Parathyroid adenoma (tissue), 2 donors: ENCODE results near the gene GPR107.

Experiments
- H2AFZ ChIP-seq: fragments of 300-600 bp; sonication (generic); one replicate; pipeline ENCODE4 v1.7.0; 2017; ENCODE audit warnings: antibody characterized with exemption, mild to moderate bottlenecking
- H3K27ac ChIP-seq: fragments of 300-600 bp; sonication (generic); one replicate; pipeline ENCODE4 v1.7.0; 2017
- H3K27me3 ChIP-seq: fragments of 300-600 bp; sonication (generic); one replicate; pipeline ENCODE4 v1.7.0; 2017; ENCODE audit warnings: low read length; ENCODE audit not compliant: control insufficient read depth, insufficient read depth
- H3K36me3 ChIP-seq: fragments of 300-600 bp; sonication (generic); one replicate; pipeline ENCODE4 v1.7.0; 2017; ENCODE audit warnings: low read length; ENCODE audit not compliant: control insufficient read depth, insufficient read depth
- H3K4me1 ChIP-seq: fragments of 300-600 bp; sonication (generic); one replicate; pipeline ENCODE4 v1.7.0; 2017; ENCODE audit warnings: control low read depth
- H3K4me2 ChIP-seq: fragments of 300-600 bp; sonication (generic); one replicate; pipeline ENCODE4 v1.7.0; 2017; ENCODE audit warnings: low read length
- H3K4me3 ChIP-seq: fragments of 300-600 bp; sonication (generic); one replicate; pipeline ENCODE4 v1.7.0; 2017; ENCODE audit warnings: low read depth, low read length
- H3K79me2 ChIP-seq: fragments of 300-600 bp; sonication (generic); one replicate; pipeline ENCODE4 v1.7.0; 2017; ENCODE audit warnings: control low read depth
- H3K9ac ChIP-seq: fragments of 300-600 bp; sonication (generic); one replicate; pipeline ENCODE4 v1.7.0; 2017; ENCODE audit warnings: mild to moderate bottlenecking
- H3K9me3 ChIP-seq: fragments of 300-600 bp; sonication (generic); one replicate; pipeline ENCODE4 v1.7.0; 2017; ENCODE audit warnings: low read length; ENCODE audit not compliant: control insufficient read depth
- TF ChIP-seq, protein P1 (sequence below): fragments of 300-600 bp; sonication (generic); IDR thresholded peaks from one replicate; pipeline ENCODE4 v1.7.0; 2017; ENCODE audit warnings: antibody characterized with exemption, mild to moderate bottlenecking
- donor health status: primary hyperparathyroidism.

The GPR107 gene

DNA sequence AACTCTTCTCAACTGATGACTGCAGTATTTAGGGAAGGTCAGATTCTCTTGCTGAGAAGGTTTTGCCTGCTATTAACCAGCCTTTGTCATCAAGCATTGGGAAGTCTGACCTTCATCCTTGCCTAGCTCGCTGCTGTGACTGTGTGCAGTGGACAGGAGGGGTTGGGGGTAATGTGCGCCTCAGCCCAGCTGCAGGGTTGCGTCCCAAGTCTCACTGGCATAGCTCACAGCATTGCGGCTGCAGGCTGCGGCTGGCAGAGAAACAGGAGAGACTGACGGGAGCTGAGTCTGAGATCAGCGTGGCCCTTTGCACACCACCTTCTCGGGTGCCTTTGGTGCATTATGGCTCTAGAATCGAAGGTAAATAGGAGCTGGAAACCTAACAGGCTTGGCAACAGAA, 62.6 kb downstream of the GPR107 start:
- Histone ChIP-seq H3K9me3 (no peaks in the 10 kb centered on the region), H3K4me2 (no peak overlapping the region), H3K79me2 (no peaks in the 10 kb centered on the region), H3K36me3 (no peaks in the 10 kb centered on the region), H3K4me1 (no peaks in the 10 kb centered on the region), H3K27me3 (no peaks in the 10 kb centered on the region), H2AFZ (no peak overlapping the region), H3K27ac (no peak overlapping the region), H3K9ac (no peak overlapping the region), H3K4me3 (no peak overlapping the region)
- TF ChIP-seq, protein P1, sequence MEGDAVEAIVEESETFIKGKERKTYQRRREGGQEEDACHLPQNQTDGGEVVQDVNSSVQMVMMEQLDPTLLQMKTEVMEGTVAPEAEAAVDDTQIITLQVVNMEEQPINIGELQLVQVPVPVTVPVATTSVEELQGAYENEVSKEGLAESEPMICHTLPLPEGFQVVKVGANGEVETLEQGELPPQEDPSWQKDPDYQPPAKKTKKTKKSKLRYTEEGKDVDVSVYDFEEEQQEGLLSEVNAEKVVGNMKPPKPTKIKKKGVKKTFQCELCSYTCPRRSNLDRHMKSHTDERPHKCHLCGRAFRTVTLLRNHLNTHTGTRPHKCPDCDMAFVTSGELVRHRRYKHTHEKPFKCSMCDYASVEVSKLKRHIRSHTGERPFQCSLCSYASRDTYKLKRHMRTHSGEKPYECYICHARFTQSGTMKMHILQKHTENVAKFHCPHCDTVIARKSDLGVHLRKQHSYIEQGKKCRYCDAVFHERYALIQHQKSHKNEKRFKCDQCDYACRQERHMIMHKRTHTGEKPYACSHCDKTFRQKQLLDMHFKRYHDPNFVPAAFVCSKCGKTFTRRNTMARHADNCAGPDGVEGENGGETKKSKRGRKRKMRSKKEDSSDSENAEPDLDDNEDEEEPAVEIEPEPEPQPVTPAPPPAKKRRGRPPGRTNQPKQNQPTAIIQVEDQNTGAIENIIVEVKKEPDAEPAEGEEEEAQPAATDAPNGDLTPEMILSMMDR, result no peak

DNA sequence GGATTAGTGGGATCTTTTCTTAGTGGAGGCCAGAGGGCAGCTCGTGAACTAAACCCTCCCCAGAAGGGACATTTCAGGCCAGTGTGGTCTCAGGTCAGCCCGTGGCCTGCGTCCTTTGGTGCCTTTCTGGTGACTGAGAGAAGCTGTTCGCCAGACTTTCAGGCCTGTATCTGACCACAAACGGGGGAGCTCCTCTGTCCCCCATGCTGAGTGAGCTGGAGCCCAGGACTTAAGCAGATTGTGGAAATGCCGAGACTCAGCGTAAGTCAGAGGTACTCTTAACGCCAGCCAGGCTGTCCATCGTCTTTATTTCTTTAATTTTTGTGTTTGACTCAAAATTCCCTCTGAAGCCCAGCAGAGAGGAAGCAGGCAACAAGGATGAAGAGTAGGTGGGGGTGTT, 63.7 kb downstream of the GPR107 start:
- H3K27ac ChIP-seq, result no peak overlapping the region
- no peaks in the 10 kb centered on the region for H3K4me1 ChIP-seq
- H3K4me3 ChIP-seq, result no peak overlapping the region
- no peak overlapping the region for H3K4me2 ChIP-seq
- TF ChIP-seq, protein P1, result no peak
- H3K79me2 ChIP-seq, result no peaks in the 10 kb centered on the region
- no peak overlapping the region for H2AFZ ChIP-seq
- no peaks in the 10 kb centered on the region for H3K9me3 ChIP-seq
- H3K36me3 ChIP-seq, result no peaks in the 10 kb centered on the region
- H3K27me3 ChIP-seq, result no peaks in the 10 kb centered on the region
- no peak overlapping the region for H3K9ac ChIP-seq

DNA sequence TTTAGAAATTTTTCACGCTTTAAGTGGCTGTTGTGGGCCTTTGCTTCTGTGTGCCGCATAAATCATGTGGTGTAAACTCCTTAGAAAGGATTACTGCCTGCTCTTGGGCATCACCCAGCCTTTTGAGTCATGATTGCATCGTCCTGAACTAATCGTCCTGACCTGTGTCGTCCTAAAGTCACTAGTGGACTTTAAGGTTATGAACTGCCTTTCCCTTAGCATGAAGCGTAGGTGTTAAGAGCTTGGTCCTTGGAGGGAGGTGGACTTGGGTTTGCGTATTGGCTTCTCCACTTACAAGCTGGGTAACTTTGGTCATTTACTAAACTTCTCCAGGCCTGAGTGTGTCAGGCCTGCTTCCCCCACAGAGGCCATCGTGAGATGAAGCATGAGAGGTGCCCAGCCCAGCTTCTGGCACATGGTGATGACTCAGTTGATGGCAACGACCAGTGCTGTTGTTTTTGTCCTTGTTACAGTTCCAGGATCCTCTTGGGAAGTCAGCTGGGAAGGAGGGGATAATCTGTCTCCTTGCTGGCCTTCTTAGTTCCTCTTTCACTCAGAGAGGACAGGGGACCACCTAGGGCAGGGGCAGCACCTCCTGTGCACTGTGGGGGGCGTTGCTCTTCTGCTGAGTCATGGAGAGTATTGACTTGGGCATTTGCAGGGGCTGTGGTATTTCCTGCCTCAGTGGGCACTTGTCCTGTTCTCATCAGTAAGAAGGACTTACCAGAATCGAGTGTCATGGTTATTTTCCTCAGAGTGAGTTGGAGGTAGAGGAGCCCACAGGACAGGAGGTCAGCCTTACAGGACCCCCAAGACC, 64.3 kb downstream of the GPR107 start:
- TF ChIP-seq, protein P1, result no peak
- no peak overlapping the region for H3K4me3 ChIP-seq
- H3K4me1 ChIP-seq, result no peaks in the 10 kb centered on the region
- no peaks in the 10 kb centered on the region for H3K79me2 ChIP-seq
- H3K27ac ChIP-seq, result no peak overlapping the region
- no peak overlapping the region for H3K4me2 ChIP-seq
- H3K27me3 ChIP-seq, result no peaks in the 10 kb centered on the region
- H3K36me3 ChIP-seq, result no peaks in the 10 kb centered on the region
- H3K9me3 ChIP-seq, result no peaks in the 10 kb centered on the region
- no peak overlapping the region for H2AFZ ChIP-seq
- H3K9ac ChIP-seq, result no peak overlapping the region

DNA sequence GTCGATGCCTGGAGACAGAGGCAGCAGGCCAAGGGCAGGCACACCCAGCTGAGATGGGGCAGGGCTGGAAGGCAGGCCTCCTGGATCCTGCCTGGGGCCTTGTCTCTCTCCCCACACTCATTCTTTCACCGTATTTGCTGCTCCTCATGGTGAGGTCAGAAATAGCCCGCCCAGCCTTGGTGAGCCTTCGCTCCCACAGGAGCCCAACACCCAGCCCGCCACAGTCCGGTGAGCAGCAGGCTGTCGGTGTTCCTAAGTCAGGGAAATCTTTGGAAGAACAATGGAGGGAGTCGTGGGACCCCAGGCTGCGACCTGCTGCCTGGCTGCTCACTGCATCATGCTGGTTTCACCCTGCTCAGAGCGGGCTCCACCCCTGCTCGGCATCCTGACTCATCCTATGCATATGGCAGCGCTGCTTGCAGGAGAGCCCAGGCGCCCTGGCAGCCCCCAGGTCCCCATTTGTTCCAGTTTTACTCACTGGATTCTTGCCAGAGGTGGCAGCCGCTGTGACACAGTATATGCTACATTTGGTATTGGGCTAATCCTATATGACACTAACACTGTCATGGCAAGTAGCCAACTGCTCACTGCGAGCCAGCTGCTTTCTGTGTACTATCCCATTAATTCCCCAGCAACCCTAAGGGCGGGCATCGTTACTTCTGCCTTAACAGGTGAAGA, 65.3 kb downstream of the GPR107 start:
- no peak overlapping the region for H2AFZ ChIP-seq
- no peaks in the 10 kb centered on the region for H3K27me3 ChIP-seq
- TF ChIP-seq, protein P1, result no peak
- no peaks in the 10 kb centered on the region for H3K36me3 ChIP-seq
- H3K4me2 ChIP-seq, result no peak overlapping the region
- H3K9me3 ChIP-seq, result no peaks in the 10 kb centered on the region
- no peaks in the 10 kb centered on the region for H3K79me2 ChIP-seq
- H3K4me1 ChIP-seq, result no peaks in the 10 kb centered on the region
- H3K9ac ChIP-seq, result no peak overlapping the region
- H3K27ac ChIP-seq, result no peak overlapping the region
- no peak overlapping the region for H3K4me3 ChIP-seq
